Measurements from ENCODE around the gene OXSR1. TPM values are rescaled to one million over a fixed set of nuclear protein-coding genes. Genes with fewer than 3 reads are reported as not detected.

Gene OXSR1
- total and polyA plus RNA-seq, 2 of the 13 experiments (the other 11 are each of a cell fraction or from before 2014, with no cell fraction given), result 27.4 to 32.6 TPM

GRCh38 chr3:38136777-38137614 is 28.3 kb upstream of the OXSR1 start, which contains the start of gene ACAA1 (continued):
- peak; percentile 61; the same call in 1 of the 2 replicates for TF ChIP-seq ZNF383 (CRISPR knock-in tag; IDR thresholded peaks at IDR 0.05; ENCODE audit: borderline replicate concordance)
- peak; percentile 97 for TF ChIP-seq POLR2AphosphoS5 (IDR thresholded peaks at IDR 0.05; ENCODE audit: low read depth, low read length)
- TF ChIP-seq HOMEZ (CRISPR knock-in tag; IDR thresholded peaks at IDR 0.05; ENCODE audit: low read depth), result peak; percentile 32; the same call in 1 of the 2 replicates
- no peak for TF ChIP-seq RXRA (CRISPR knock-in tag; IDR thresholded peaks at IDR 0.05)
- no peak for TF ChIP-seq ZFP36L1 (CRISPR knock-in tag; IDR thresholded peaks at IDR 0.05)
- peak; percentile 65; the same call in 1 of the 3 replicates for TF ChIP-seq MXI1 (IDR thresholded peaks at IDR 0.05; ENCODE audit: borderline replicate concordance, low read depth, low read length)
- TF ChIP-seq ZNF850 (CRISPR knock-in tag; conservative IDR thresholded peaks at IDR 0.05), result no peak
- no peak for TF ChIP-seq SUZ12 (IDR thresholded peaks at IDR 0.05; ENCODE audit: low read depth, low read length)
- no peak for TF ChIP-seq GZF1 (CRISPR knock-in tag; IDR thresholded peaks at IDR 0.05)
- no peak; the same call in 1 of the 2 replicates for TF ChIP-seq ZNF749 (CRISPR knock-in tag; IDR thresholded peaks at IDR 0.05; ENCODE audit: borderline replicate concordance)
- TF ChIP-seq ZNF235 (CRISPR knock-in tag; IDR thresholded peaks at IDR 0.05; ENCODE audit: borderline replicate concordance), result peak; percentile 81; the same call in 1 of the 2 replicates
- no peak for TF ChIP-seq FOXP1 (IDR thresholded peaks at IDR 0.05)
- no peak for TF ChIP-seq FOXP1 (CRISPR knock-in tag; IDR thresholded peaks at IDR 0.05)
- no peak for TF ChIP-seq TBL1XR1 (IDR thresholded peaks at IDR 0.05; ENCODE audit: borderline replicate concordance, low read length, partially characterized antibody)
- TF ChIP-seq ZNF652 (CRISPR knock-in tag; IDR thresholded peaks at IDR 0.05; ENCODE audit: borderline replicate concordance, low read depth), result no peak
- TF ChIP-seq ZBTB7B (CRISPR knock-in tag; IDR thresholded peaks at IDR 0.05), result peak; percentile 44; the same call in 1 of the 2 replicates
- no peak for TF ChIP-seq SKI (IDR thresholded peaks at IDR 0.05; ENCODE audit: partially characterized antibody)
- TF ChIP-seq CBX1 (IDR thresholded peaks at IDR 0.05; ENCODE audit: low read depth), result peak; percentile 20
- TF ChIP-seq ZMYM4 (CRISPR knock-in tag; IDR thresholded peaks at IDR 0.05), result peak; percentile 50
- TF ChIP-seq ZNF230 (CRISPR knock-in tag; IDR thresholded peaks at IDR 0.05), result no peak
- TF ChIP-seq NR0B2 (CRISPR knock-in tag; IDR thresholded peaks at IDR 0.05), result peak; percentile 75; the same call in 1 of the 2 replicates
- TF ChIP-seq IKZF1 (IDR thresholded peaks at IDR 0.05), result no peak
- no peak; the same call in 1 of the 2 replicates for TF ChIP-seq ZNF710 (CRISPR knock-in tag; IDR thresholded peaks at IDR 0.05; ENCODE audit: borderline replicate concordance)
- no peak for TF ChIP-seq ZBTB37 (CRISPR knock-in tag; IDR thresholded peaks at IDR 0.05)
